NCI-H82 treated with DMSO at 0.1 percent for 48 hours (cell line): Measurements from ENCODE around the gene CDC45.

ENCODE experiments used
- DNase-seq: peaks from one replicate; lab custom pipeline; 2025; ENCODE audit not compliant: unreplicated experiment; lab: John Stamatoyannopoulos, UW

CDC45 gene

DNA sequence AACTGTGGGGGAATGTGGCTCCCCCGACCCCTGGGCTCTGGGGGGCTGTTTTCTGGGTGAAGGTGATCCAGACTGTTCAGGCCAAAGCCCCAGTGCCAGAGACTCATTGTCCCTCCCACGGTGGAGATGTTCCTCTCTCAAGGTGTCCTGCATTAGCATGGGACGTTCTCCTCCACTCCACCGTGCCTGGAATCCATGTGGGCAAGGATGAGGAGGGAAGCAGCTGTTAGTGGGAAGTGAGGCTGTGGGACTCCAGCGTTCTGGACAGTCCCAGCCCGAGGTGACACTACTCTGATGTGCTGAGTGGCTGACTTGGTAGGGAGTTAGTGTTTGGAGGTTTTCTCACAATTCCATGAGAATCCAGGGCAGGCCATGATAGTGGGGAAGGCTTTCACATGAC, 75.9 kb downstream of the CDC45 start:
- DNase-seq: no peak

DNA sequence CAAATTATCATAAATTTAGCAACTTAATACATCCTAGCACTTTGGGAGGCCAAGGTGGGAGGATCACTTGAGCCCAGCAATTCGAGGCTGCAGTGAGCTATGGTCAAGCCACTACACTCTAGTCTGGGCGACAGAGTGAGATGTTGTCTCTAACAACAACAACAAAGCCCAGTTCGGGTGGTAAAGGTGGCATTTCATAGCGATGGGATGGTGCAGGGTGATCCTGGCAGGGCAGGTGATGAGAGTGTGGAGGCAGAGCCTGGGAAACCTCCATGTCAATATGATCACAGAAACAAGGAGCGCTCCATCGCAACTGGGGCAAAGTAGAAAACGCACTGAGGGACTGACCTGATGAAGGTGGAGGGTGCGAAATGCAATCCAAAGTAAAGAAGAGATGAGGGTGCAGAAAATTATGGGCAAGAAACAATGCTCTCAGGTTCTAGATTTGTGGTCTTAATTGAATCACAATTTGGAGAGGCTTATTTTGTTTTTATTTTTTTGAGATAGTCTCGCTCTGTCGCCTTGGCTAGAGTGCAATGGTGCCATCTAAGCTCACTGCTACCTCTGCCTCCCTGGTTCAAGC, 77.3 kb downstream of the CDC45 start:
- DNase-seq: no peak

DNA sequence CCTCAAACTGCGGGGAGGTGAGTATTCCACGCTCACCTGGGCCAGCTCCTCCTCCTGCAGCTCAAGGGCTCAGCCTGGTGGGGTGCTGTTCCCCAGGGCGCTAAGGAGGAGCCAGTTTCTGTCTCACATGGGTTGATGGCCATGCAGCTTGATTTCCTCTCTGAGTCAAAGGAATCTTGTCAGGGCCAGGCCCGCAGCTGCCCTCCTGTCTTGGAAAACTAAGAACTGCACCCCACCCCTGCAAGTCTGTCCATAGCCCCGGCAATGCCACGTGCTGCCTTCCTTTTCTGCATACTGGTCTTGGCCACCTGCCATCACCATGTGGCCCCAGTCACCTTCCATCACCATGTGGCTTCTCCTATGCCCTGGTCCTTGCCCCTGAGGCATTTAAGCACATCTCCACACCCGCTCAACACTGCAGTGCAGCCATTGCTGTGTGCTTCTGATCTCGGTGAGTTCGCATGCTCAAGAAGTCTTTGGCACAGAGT, 79.6 kb downstream of the CDC45 start:
- DNase-seq: no peak

DNA sequence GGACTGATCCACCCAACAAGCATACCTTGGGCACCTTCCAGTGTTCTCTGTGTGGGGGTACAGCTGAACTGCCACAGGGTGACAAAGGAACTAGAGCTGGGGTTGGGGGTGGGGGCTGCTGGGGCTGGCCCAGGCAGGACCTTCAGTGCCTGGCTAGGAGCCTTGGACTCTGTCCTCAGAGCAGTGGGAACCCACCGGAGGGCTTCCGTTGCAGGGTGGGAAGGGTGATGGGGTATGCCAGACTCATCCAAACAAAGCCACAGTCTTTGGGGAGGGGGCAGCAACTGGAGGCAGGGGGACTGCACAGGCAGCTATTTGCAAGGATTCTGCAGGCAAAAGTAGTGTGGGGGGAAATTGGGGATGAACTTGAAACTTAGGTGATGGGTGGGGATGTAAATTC, 80.2 kb downstream of the CDC45 start:
- no peak for DNase-seq

DNA sequence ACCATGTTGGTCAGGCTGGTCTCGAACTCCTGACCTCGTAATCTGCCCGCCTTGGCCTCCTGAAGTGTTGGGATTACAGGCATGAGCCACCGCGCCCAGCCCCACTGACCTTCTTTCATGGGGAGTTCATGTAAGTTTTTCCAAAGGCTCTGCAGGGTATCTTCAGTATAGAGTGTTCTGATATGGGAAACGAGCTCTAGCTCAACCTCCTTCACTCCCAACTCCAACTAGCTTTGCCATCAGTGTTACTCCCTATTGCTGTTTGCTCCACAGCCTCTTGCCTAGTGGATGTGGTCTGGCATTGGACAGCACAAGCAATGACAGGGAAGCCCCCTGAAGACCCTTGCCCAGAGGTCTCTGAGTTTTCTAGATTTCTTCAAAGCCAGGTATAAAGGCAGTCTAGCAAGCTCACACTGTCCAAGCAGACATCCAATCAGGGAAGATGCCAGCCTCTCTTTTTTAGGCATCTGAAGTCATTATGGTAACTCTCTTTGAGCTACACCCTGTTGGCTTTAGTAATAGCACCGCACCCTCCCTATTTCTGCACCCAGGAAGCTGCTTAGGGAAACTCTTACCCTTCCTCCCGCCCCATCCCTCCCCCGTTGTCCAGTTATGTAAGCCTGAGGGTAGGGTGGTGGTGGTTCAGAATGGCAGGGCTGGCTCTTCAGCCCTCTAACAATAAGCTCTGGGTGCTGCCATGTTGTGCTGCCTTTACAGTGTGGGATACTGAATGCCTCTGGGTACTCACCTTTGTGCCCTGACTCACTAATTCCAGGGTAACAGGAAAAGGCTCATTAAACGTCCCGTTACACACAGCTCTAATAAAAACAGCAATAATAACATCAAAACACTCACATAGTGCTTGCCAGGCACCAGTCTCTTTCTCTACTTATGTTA, 85.9 kb downstream of the CDC45 start:
- DNase-seq: no peak

DNA sequence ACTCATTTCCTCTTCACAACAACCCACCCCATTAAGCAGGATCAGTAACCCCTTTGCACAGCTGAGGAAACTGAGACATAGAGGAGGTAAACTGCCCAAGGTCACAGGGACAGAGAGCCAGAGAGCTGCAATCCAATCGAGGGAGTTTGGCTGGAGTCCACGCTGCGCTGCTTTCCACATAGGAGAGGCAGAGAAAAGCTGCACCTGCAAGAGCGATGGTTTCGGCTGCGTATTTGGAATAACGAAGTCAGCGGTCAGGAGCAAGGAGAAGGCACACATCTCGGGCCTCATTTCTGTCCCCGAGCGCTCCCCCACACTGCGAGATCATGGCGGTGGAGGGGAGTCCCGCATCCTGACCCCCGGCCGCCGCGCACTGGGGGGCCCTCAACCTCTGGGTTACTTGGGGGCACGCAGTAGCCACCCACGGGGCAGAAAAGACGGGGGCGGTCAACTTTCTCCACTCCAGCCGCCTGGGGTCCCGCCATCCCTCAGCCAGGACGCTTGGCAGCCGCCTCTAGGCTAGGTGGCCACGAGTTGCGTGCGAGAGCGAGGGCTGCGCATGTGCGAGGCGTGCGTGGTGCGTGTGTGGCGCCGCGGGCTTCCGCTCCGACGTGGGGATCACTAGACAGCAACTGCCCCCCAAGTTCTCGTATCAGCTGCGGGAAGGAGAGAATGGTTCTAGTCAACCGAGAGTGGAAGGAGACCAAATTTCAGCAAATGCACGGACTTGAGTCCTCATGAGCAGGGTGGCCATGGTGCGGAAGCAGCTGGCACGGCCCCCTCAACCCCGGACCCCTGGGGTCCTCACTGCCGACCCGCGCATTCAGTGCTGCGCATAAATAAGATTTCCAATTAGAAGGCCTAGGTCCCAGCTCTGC, 86.8 kb downstream of the CDC45 start:
- no peak for DNase-seq

DNA sequence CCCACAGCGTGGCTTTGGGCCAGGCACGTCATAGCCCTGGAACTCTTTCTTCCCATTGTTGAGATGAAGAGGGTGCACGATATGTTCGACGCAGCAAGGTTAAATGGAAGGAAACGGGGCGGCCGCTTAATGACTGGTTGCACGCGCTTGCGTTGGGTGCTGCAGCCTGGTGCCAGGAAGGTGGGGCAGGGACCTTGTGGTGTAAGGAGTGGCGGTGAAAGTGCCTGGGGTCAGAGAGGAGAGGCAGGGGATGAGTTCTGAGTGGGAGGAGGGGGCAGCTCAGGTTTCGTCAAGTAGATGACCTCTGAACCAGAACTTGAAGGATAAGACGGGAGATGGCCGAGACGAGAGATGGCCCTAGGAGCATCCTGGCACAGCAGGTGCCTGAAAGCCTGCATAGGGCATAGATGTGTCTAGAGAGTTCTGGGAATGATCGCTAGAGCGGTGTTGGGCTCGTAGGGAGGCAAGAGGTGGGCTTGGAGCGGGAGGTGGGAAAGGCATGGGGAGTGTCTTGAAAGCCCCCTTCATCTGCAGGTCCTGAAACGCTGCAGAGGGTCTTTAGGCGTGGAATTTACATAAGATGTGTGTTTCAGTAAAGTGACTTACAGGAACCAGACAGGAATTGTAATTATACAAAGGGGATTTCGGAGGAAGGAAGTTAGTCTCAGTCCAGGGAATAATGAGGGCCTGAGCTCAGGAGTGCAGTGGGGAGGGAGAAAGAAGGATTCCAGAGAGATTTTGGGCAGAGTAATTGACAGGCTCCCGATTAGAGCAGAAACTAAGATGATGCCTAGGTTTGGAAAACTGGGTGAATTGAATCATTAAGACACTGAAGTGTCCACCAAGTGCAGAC, 87.7 kb downstream of the CDC45 start:
- no peak for DNase-seq

DNA sequence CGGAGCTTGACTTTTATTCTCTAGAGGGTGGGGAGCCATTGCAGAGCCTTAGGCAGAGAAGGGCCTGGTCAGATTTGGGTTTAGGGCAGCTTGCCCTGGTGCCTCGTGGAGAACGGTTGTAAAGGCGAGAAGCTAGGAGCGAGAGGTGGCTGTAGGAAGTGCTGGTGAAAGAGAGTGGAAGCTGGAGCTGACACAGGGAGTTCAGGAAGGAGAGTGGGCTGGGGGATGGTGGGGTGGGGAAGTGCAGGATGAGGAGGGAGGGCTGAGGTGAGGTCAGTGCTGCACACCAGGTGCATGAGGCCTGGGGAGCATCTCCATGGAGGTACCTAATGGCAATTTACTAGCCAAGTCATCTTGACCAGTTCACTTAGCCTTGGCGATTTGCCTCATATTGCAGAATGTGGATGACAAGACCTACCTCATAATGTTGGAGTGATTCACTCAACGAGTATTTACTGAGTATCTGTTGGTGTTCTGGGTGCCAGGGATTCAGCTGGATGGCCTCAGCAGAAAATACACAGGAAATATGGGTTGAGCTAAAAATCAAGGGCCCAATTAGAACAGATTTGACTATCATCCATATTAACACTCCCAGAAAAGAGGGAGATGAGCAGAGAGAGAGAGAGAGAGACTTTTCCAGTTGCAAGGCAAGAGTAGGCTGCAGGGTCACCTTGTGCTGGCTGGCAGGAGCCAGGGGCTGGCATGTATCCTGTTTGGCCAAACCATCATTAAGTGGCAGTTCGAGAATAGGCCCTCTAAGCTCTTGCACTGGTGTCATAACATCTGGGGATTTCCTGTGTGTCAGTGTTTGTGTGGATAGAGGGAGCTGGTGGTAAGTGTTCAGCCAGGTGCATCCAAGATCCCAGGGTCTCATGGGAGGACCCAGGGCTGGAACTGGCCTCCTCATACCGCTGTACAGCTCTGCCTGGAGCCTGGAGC, 88.9 kb downstream of the CDC45 start:
- no peak for DNase-seq

DNA sequence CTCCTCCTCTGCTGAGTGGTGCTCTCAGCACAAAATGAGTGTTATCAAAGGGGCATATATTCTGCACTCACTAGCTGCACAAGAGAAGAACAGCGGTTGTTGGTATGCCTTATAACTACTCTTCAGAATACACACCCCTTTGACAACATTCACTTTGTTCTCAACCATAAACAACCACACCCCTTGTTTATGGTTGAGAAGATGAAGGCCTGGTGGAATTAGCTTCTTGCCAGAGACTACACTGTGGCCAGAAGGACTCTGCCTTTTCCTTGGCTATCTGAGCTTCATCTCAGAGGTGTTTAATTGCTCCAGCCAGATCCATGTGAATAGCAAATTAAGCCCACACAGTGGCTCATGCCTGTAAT, 89.5 kb downstream of the CDC45 start:
- DNase-seq: no peak

DNA sequence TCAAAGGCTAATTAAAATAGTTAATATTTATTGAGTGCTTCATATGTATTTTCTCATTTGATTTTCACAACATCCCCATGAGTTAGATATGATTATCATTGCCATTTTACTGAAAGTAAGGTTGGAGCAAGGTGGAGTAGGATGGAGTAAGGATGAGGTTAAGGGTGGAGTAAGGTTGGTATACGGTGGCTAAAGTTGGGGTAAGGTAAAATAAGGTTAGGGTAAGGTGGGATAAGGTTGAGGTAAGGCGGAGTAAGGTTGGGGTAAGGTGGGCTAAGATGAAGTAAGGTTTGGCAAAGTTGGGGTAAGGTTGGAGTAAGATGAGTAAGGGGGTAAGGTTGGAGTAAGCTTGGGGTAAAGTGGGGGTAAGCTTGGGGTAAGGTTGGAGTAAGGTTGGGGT, 90.3 kb downstream of the CDC45 start:
- DNase-seq: no peak
